ENCODE data around the gene KRT71. TPM values are rescaled to one million over a fixed set of nuclear protein-coding genes. Genes with fewer than 3 reads are reported as not detected.

KRT71 gene
- total RNA-seq, 3 donors from 2014 or later, result 0.16 TPM; not detected in 2

GRCh38 chr12:52517888-52518287 lies 35.1 kb downstream of the KRT71 start:
- Histone ChIP-seq H3K36me3 (no peaks in the 10 kb centered on the region), H3K4me3 (peak overlapping the region in 2 of 3 donors; percentile 59 to 69), H3K27me3 (no peaks in the 10 kb centered on the region), H3K9me3 (no peaks in the 10 kb centered on the region), H3K27ac (peak overlapping the region; percentile 89 to 90), H3K4me1 (no peaks in the 10 kb centered on the region)
- DNase-seq (ENCODE audit: low spot score in 2 of 2), result peak in 1 of 2 donors; percentile 25
- intact Hi-C loops (cut with DNase I; ENCODE audit: low total_unique reads), result no loop called here
- TF ChIP-seq POLR2A (IDR thresholded peaks at IDR 0.05), result no peak
- TF ChIP-seq POLR2AphosphoS5 (IDR thresholded peaks at IDR 0.05), result peak in 1 of 3 donors; percentile 23

GRCh38 chr12:52517005-52517835 lies 35.7 kb downstream of the KRT71 start:
- Histone ChIP-seq H3K36me3 (no peaks in the 10 kb centered on the region), H3K27me3 (no peaks in the 10 kb centered on the region), H3K4me3 (peak overlapping the region in 2 of 3 donors; percentile 59 to 69), H3K9me3 (no peaks in the 10 kb centered on the region), H3K27ac (peak overlapping the region; percentile 40 to 71), H3K4me1 (no peaks in the 10 kb centered on the region)
- intact Hi-C loops (cut with DNase I; ENCODE audit: low total_unique reads), result no loop called here
- no peak for TF ChIP-seq POLR2A (IDR thresholded peaks at IDR 0.05)
- DNase-seq (ENCODE audit: low spot score in 2 of 2), result peak in 1 of 2 donors; percentile 17

GRCh38 chr12:52515927-52516831 lies 36.8 kb downstream of the KRT71 start:
- Histone ChIP-seq H3K9me3 (no peaks in the 10 kb centered on the region), H3K36me3 (no peaks in the 10 kb centered on the region), H3K4me1 (no peaks in the 10 kb centered on the region), H3K27me3 (no peaks in the 10 kb centered on the region), H3K4me3 (peak overlapping the region in 2 of 3 donors; percentile 59 to 69), H3K27ac (peak overlapping the region; percentile 52 to 71)
- intact Hi-C loops (cut with DNase I; ENCODE audit: low total_unique reads), result no loop called here
- TF ChIP-seq POLR2AphosphoS5 (IDR thresholded peaks at IDR 0.05), result peak in 1 of 3 donors; percentile 43
- TF ChIP-seq CTCF (IDR thresholded peaks at IDR 0.05), result no peak
- DNase-seq (ENCODE audit: low spot score in 2 of 2), result peak in 1 of 2 donors; percentile 18

GRCh38 chr12:52515319-52515646 lies 37.7 kb downstream of the KRT71 start:
- TF ChIP-seq POLR2AphosphoS5 (IDR thresholded peaks at IDR 0.05), result no peak
- TF ChIP-seq POLR2A (IDR thresholded peaks at IDR 0.05), result no peak
- no peak for TF ChIP-seq CTCF (IDR thresholded peaks at IDR 0.05)
- no peak for DNase-seq (ENCODE audit: low spot score in 2 of 2)
- peak overlapping the region; percentile 32 to 52 for H3K27ac ChIP-seq
- no peaks in the 10 kb centered on the region for H3K36me3 ChIP-seq
- H3K4me1 ChIP-seq, result no peaks in the 10 kb centered on the region
- no peaks in the 10 kb centered on the region for H3K27me3 ChIP-seq
- intact Hi-C loops (cut with DNase I; ENCODE audit: low total_unique reads), result no loop called here
- peak overlapping the region in 2 of 3 donors; percentile 59 to 69 for H3K4me3 ChIP-seq
- no peaks in the 10 kb centered on the region for H3K9me3 ChIP-seq

GRCh38 chr12:52514471-52515318 lies 38.2 kb downstream of the KRT71 start:
- peak overlapping the region in 1 of 2 donors; percentile 32 for H3K27ac ChIP-seq
- intact Hi-C loops (cut with DNase I; ENCODE audit: low total_unique reads), result no loop called here
- peak overlapping the region in 2 of 3 donors; percentile 59 to 69 for H3K4me3 ChIP-seq
- H3K4me1 ChIP-seq, result no peaks in the 10 kb centered on the region
- no peak for TF ChIP-seq POLR2AphosphoS5 (IDR thresholded peaks at IDR 0.05)
- no peak for TF ChIP-seq CTCF (IDR thresholded peaks at IDR 0.05)
- no peak for TF ChIP-seq POLR2A (IDR thresholded peaks at IDR 0.05)
- H3K27me3 ChIP-seq, result no peaks in the 10 kb centered on the region
- H3K9me3 ChIP-seq, result no peaks in the 10 kb centered on the region
- no peaks in the 10 kb centered on the region for H3K36me3 ChIP-seq
- DNase-seq (ENCODE audit: low spot score in 2 of 2), result peak in 1 of 2 donors; percentile 18
